Posterior vena cava (tissue), 2 donors: ENCODE data around the gene MAFF. TPM values are rescaled to one million over a fixed set of nuclear protein-coding genes. Genes with fewer than 3 reads are reported as not detected.
"Not testable (repeated sequence)": the region's sequence is repeated elsewhere in the genome, so short reads cannot be mapped to it uniquely, and the experiment has no call there.

Source experiments
- DNase-seq: peaks from one replicate; pipeline ENCODE4 v3.0.0-alpha.2; 2020; ENCODE audit warnings: low spot score
- intact Hi-C, 2 donors: fragments of 100-400 bp; cut with DNase I; formaldehyde crosslinking; loops; one replicate each; pipeline versions ENCODE4 v1.14.1 to v1.14.2; 2022 to 2023
- total RNA-seq, 2 donors: library from RNA; stranded (reverse); fragmentation: NEBNext Ultra II Directional; extraction: Animal tissue kit (Norgen Biotek cat#: 25700); gene quantifications; one replicate each; pipeline ENCODE4 v1.2.1, GENCODE V29; 2021
- donor health status: DM: yes; HTN: yes; CAD: no.
- donor health status: DM: yes; HTN: yes; CAD: no.

MAFF gene
- total RNA-seq, 2 donors from 2014 or later = 22.1 to 72.7 TPM

GRCh38 chr22:38175206-38176118 lies 26.3 kb upstream of the MAFF start:
- no peak for DNase-seq
- intact Hi-C loops = no loop called here

- intact Hi-C loops = no loop called here
- peak; percentile 88 for DNase-seq
Observed at GRCh38 chr22:38176170-38176741, 25.5 kb upstream of the MAFF start.

- intact Hi-C loops = no loop called here
- DNase-seq = no peak
Observed at GRCh38 chr22:38177044-38177443, 24.8 kb upstream of the MAFF start.

DNA sequence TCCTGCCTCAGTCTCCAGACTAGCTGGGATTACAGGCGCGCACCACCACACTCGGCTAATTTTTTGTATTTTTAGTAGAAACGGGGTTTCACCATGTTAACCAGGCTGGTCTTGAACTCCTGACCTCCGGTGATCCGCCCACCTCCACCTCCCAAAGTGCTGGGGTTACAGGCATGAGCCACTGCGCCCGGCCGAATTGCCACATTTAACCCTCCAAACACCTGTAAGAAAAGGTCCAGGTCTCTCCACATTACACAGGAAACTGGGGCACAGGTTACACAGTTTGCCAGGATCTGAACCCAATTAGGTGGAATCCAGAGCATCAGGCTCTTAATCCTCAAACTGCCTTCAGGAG lies 24.2 kb upstream of the MAFF start:
- intact Hi-C loops = not testable (repeated sequence)
- DNase-seq = peak; percentile 45

GRCh38 chr22:38177926-38178604 lies 23.7 kb upstream of the MAFF start:
- intact Hi-C loops = no loop called here
- peak; percentile 47 for DNase-seq

- intact Hi-C loops, DNase-seq: not testable (repeated sequence)
Observed at GRCh38 chr22:38178605-38178937, 23.2 kb upstream of the MAFF start.

DNA sequence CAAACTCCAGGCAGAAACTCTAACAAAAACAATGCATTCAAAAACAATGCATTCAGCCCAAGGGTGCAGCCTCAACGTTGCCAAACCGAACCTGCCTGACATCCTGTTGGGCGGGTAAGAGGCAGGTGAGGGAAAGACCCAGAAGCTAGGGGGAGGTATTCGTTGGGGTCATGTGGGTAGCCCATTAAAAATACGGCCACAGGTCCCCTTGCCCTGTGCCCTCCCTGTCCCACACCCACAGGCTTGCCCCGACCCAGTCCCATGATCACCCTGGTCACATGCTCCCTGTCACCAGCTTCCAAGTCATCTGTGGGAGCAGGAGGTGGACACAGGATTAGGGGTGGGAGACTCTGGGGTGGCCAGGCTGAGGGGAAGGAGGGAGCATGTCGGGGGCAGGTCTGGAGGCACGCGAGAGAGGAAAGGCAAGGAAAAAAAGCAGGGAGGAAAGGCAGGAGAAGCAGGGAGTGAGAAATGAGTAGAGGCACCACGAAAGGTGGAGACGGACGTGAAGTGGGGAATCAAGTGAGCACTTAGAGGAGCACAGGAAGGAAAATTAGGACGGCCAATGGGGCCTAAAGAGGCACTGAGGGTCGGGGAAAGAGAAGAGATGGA lies 20.8 kb upstream of the MAFF start:
- intact Hi-C loops = no loop called here
- DNase-seq = no peak

- peak; percentile 100 for DNase-seq
- intact Hi-C loops = no loop called here
Observed at GRCh38 chr22:38181453-38182200, 20.2 kb upstream of the MAFF start, which contains the start of gene PLA2G6. TSS of gene PLA2G6 (minus strand) at chr22:38181830. CDS start at chr22:38169426, 12,404 bp downstream.

GRCh38 chr22:38184788-38185187 lies 17.0 kb upstream of the MAFF start:
- DNase-seq = no peak
- intact Hi-C loops = no loop called here

DNA sequence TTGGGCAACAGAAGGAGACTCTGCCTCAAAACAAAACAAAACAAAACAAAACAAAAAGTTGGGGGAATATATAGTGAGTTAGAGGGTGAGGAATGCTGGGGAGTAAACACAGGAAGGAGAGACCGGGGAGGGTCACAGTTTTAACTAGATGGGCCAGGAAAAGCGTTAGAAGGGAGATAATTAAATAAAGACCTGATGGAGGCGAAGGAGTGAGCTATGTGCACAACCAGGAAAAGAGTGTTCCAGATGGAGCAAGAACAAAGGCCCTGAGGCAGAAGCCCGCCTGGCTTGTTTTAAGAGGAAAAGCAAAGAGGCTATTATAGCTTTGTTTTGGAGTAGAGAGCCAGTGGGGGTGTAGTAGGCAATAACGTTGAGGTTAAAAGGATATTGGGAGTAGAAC lies 15.4 kb upstream of the MAFF start:
- intact Hi-C loops = no loop called here
- no peak for DNase-seq

DNA sequence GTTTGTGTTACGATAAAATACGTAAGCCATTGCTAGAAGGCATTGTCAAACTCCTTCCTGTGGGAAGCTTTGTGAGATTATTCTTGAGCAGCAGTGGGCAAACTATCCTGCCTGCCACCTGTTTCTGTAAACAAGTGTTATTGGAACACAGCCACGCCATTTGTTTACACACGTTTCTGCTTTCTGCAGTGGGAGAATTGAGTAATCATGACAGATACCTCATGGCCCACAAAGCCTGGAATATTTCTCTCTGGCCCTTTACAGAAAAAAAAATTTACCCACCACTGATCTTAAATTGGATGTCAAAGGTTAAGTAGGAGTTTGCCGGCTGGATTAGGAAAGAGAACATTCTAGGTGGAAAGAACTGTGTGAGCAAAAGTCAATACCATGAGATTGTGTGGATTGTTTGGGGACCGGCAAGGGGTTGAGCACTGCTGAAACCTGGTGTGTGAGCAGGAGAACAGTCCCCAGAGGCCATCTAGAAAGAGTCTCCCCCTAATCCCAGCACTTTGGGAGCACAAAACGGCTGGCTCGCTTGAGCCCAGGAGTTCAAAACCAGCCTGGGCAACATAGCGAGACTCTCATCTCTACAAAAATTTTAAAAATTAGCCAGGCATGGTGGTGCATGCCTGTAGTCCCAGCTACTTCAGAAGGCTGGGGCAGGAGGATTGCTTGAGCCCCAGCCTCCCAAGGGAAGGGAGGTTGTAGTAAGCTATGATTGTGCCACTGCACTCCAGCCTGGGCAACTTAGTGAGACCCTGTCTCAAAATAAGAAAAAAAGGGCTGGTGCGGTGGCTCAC lies 14.2 kb upstream of the MAFF start:
- DNase-seq = no peak
- intact Hi-C loops = no loop called here

DNA sequence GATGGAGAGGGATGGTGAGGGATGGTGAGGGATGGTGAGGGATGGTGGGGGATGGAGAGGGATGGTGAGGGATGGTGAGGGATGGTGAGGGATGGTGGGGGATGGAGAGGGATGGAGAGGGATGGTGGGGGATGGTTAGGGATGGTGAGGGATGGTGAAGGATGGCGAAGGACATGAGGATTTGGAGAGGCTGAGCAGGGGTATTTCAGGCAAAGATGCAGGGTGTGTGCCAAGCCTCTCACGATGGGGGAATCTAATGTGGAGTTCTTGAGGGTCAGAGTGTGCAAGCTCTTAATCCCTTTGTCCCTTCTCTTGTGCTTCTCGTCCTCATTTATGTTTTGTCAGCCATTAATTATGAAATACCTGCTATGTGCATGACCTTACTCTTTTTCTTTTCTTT lies 12.7 kb upstream of the MAFF start:
- no peak for DNase-seq

GRCh38 chr22:38190581-38190980 lies 11.2 kb upstream of the MAFF start:
- DNase-seq = peak; percentile 47
- intact Hi-C loops = no loop called here

More for the DNA sequence above, 12.7 kb upstream of the MAFF start:
- intact Hi-C loops = no loop called here

DNA sequence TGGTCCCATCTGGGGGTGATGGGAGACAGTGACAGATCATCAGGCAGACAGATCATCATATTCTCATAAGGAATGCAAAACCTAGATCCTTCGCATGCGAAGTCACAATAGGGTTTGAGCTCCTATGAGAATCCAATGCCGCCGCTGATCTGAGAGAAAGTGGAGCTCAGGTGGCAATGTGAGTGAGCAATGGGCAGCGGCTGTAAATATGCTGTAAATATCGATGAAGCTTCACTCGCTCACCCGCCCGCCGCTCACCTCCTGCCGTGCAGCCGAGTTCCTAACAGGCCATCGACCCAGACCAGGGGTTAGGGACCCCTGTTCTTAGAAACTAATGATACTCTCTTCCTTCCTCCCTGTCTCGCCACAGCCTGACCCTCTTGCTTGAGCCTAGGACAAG lies 10.7 kb upstream of the MAFF start:
- DNase-seq = no peak
- intact Hi-C loops = no loop called here

GRCh38 chr22:38191731-38192474 lies 9.9 kb upstream of the MAFF start:
- intact Hi-C loops = no loop called here
- DNase-seq = no peak

- intact Hi-C loops = no loop called here
Observed at GRCh38 chr22:38192475-38192863, 9.3 kb upstream of the MAFF start.

DNA sequence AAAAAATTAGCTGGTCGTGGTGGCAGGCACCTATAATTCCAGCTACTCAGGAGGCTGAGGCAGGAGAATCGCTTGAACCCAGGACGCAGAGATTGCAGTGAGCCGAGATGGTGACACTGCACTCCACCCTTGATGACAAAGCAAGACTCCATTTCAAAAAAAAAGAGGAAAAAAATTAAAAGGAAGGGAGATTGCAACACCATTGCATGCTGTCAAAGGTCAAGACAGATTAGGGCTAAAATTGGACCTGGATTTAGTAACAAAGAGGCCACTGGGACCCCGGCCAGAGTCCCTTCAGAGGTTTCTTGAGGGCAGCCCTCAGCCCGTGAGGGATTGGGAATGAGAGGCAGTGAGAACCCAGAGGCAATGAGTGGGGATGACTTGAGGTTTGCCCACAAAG lies 8.2 kb upstream of the MAFF start:
- DNase-seq = peak; percentile 87
- intact Hi-C loops = no loop called here

More at GRCh38 chr22:38192475-38192863, 9.3 kb upstream of the MAFF start:
- no peak for DNase-seq
